Activated CD8-positive, alpha-beta memory T cell treated with anti-CD3 and anti-CD28 coated beads, Interleukin-2, amount 50 U/mL, for 1 hour (primary cell): ENCODE data around the gene VAV3.
A peak's percentile ranks its signal among the peaks of the same experiment; 100 is the strongest.

Experiments
- DNase-seq: peaks from one replicate; pipeline ENCODE4 v3.0.0-alpha.2; 2020; ENCODE audit errors: extremely low read depth

Gene VAV3

GRCh38 chr1:107936498-107937481 lies 28.2 kb downstream of the VAV3 start:
- DNase-seq = peak; percentile 10

DNA sequence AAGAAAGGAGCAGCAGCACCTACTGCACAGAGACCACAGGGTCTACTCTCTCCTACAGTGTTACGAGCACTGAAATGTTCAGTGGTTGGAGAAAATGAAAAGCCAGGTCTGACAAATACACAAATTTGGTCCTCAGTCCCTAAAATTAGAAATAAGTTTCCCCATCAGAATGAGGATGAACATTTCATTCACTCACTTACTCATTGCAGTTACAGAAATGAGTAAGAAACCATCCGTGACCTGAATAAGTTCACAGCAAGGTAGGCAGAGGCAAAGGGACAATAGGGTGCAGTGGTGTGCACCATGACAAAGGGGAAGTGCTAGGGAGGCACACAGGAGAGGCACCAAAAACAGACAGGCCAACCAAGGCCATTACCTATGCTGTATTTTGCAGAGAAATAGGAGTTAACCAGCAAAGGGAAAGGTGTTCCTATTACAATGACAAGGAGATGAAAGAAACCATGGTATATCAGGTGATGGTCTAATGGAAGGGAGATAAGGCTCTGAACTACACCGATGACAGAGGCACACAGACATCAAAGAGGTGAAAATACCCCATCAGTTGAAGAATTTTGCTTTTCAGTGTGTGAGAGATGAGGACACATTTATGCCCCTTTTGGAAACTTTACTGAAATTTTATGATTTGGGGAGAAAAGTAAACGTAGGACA lies 29.4 kb downstream of the VAV3 start:
- no peak for DNase-seq

DNA sequence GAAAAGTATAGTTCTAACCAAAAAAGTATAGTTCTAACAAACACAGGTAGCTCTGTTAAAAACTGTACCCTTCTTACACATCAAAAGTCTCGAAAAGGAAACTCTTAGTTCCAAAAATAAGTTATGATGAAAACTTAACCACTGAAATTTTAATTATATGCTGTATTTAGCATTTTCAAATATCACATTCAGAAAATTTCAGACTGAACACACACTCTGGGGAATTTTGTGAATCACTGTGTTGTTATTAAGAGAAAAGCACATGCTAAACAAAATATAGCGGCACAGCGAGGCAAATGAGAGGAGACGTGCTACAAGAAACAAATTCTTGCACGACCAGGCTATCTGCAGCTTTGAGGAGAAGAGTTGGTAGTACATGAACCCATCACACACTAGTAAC lies 30.4 kb downstream of the VAV3 start:
- no peak for DNase-seq

- DNase-seq = no peak
These were observed 31.2 kb downstream of the VAV3 start for GRCh38 chr1:107933736-107934135.

GRCh38 chr1:107930292-107930691 lies 34.7 kb downstream of the VAV3 start:
- no peak for DNase-seq

DNA sequence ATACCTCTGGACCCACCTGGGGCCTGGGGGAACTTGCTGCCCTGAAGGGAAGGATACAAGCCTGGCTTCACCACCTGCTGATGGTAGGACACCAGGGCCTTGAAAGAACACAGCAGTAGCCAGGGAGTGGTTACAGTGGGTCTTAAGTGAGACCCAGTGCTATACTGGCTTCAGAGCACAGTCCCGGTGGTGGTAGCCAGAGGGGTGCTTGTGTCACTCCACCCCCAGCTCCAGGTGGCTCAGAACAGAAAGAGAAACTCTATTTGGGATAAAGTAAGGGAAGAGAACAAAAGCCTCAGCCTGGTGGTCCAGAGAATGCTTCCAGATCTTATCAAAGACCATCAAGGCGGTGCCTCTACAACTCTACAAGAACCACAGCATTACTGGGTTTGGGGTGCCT lies 37.2 kb downstream of the VAV3 start:
- no peak for DNase-seq

GRCh38 chr1:107926436-107927080 lies 38.4 kb downstream of the VAV3 start:
- no peak for DNase-seq

- DNase-seq = no peak
These were observed 39.4 kb downstream of the VAV3 start for GRCh38 chr1:107925565-107925964.

DNA sequence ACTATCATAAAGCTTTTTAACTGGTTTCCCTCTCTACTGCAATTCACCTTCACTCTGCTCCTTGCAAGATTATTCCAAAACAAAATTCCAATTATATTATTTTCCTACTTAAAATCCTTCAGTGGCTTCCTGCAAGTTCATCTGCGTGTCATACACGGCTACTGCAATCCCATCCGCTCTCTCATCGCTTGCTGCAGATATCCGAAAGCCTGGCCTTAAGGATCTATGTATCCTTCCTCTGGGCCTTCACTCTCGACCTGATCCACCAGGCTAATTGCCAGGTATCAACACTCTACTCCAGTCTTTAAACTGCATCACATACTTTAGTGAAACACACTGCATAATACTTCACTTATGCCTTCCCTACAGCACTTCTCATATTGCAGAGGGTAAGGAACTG lies 44.0 kb downstream of the VAV3 start:
- no peak for DNase-seq

DNA sequence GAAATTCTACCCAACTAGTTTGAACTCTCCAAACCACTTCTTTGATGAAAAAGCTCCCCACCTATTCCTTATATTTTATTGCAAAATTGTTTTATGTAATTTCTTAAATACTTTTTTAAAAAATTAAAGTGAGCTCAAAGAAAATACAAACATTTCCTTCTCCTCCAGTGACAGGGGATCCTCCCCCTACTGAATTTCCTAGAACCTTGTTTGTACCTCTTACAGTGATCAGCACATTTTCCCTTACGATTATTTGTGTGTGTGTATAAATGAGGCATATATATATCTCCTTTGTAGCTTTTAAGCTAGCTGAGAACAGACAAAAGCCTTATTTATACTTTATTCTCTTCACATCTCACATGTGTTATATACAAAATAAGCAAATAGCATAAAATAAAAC lies 44.4 kb downstream of the VAV3 start:
- DNase-seq = no peak

DNA sequence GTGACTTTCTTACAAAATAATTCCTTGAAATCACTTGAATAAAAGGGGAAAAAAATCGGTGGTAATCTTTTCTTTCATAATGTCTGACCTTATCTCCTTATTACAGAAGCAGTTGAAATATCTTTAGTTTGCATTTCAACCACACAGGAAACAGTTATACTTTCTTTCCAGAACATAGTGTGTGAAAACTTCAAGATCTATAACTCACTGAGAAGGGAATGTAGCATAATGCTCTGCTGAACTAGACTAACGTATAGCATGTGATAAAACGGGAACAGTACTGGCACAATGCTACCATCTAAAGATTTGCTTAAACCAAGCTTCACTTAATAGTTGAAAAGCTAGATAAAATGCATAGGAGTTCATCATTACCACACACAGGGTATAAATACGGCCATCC lies 45.0 kb downstream of the VAV3 start:
- no peak for DNase-seq

DNA sequence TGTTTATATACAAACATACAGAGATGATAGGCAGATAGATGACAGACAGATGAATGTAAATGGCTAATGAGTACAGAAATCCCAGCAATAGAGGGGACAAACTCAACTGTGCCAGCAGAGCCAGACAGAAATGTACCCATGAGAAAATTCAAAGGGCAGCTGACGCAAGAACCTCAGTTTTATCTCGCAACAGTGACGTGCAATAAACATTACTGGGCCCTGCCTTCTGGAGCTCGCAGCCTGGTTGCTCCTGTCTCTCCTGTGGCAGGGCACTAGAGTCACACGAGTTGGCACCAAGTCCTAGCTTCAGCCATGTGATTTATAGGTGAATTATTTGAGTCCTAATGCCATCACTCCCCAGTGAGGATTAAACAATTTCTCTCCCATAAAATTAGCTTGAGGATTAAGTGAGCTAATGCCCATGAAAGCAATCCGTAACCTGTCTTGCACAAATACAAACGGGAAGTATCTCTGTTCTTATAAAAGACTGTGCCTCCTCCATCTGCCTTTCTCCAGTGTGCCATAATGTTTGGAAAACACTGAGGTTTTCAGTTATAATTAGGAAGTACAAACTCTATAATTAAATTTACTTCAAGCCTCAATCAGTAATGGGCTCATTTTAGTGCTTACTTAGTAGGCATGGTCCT lies 50.7 kb downstream of the VAV3 start:
- DNase-seq = no peak

- no peak for DNase-seq
These were observed 52.3 kb downstream of the VAV3 start for GRCh38 chr1:107912656-107913055.

- no peak for DNase-seq
These were observed 64.7 kb downstream of the VAV3 start for GRCh38 chr1:107900090-107900945.

DNA sequence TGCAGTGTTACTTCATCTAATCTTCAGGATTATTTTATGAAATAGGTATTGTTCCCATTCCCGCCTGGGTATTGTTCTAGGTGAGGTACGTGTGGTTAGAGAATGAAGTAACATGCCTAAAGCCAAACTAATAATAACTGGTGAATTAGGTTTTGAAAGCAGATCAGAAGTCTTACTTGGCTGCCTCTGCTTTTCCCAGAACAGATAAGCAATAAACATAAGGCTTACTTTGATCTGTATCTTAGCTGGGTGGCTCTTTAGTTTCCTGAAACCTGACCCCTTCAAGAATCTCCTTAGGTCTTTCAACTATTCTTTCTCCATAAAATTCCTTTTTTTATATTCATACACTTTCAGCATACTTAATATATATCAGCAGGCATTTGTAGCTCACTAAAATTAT lies 65.3 kb downstream of the VAV3 start:
- no peak for DNase-seq

DNA sequence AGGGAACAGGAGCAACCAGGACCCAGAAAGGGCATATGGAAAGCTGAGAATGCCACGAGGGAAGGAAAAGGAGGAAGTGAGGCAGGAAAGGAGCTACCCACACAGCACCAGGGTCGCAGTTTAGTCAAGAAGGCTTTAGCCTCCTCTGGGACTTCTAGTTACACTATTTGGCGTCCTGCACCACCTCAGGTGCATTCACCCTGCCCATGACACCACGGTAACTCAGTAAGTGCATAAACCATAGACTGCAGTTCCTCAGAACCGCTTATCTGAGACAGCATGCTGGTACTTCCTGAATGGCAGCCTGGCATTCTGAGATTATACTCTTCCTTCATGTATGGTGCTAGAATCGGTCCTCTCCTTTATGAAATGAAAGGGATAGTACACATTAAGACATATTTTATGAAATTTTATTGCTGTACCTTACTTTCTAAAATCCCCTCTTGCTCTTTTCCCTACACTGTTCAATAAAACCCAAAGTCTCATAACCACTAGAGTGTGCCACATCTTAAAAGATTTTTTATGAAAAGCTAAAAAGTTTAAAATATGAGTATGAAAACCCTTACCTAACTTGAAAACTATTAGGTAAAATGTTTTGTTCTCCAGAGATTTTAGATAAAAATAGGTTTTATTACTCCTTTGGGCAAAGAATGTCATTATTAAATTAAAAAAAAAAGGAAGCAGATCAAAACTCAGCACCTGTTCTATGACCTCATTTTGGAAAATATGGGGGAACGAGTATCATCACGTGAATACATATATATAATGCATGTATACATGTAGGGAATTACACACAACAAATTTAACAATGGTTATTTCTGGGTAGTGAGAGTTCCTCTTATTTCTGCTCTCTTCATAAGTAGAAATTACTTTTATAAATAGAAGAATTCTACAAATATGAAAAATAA lies 67.3 kb downstream of the VAV3 start:
- DNase-seq = no peak

- no peak for DNase-seq
These were observed 68.0 kb downstream of the VAV3 start for GRCh38 chr1:107896936-107897335.

DNA sequence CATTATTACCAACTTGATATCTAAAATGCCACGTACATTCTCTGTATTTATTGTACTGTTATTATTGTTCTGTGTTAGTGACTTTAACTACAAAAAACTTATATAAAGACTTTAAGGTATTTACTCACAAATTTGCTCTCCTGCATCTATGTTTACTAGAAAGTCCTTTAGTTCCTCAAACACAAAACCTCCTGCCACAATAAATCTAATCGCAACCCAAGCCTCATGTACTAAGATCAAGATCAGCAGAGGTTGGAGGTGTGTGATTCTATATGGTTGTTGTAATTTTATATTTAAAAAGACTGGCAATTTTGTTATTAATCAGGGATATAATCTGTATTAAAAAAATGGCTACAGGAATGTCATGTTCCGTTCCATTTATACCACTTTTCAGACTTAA lies 68.6 kb downstream of the VAV3 start:
- no peak for DNase-seq

- no peak for DNase-seq
These were observed 69.4 kb downstream of the VAV3 start for GRCh38 chr1:107895403-107896191.
